Measurements from ENCODE around the gene LMNB1. TPM values are rescaled to one million over a fixed set of nuclear protein-coding genes. Genes with fewer than 3 reads are reported as not detected.

LMNB1 gene
- total RNA-seq, 1 experiment from 2014 or later, result 197 TPM

DNA sequence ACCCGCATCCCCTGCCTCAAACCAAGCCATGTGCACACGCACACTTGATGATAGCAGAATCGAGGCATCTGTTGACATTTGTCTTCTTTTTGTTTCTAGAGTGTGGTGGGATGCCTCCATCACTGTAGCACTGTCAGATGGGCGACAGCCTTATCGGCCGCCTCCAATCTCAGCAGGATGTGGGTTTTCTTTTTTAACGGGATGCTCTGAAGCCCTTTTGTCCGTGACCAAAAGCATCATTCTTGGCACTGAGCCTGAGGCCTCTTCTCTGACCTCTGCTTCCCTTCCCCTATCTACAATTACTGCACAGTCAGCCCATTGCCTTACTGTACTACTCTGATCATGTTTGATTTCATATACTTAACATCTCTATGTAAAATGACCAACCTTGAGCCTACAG is 78.3 kb downstream of the LMNB1 start:
- no peak for DNase-seq (ENCODE audit: low spot score)

DNA sequence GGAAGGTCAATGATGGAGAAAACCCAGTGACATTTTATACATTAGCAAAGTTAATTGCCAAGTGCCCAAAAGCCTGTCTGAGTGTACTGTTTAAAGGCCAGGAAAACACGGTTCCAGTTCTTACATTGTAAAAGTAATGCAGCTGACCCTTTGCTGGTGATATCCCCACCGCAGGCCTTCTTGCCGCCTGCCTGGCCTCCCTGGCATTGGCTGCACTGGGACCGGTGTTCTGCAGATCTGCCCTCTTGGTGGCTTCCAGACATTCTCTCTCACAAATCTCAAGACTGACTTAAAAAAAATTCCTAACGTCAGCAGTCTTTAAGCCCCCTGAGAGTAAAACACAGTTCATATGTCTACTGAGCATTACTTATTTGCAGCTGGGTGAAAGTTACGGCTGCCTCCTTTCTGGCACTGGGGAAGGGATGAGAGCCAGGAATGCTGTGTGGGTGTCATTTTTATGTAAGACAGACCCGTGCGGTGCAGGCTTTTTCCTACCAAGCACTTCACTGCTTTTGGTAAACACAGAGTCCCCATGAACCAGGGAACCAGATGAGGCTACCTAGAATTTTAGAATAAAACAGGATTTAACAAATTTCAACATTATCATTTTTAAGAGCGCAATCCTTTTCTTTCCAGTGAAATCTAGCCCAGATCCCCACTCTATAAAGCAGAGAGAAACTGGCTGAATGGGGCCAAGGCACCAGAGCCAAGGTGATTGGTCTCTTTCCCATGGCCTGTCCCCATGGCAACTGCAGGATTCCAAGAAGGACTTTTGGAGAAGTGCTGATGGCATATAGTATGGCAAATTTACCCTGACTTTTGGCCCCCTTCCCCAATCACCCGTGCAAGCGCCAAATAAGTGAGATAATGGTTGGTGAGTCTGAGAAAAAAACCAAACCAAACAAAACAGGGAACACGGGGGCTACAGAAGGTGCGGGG is 80.8 kb downstream of the LMNB1 start:
- no peak for DNase-seq (ENCODE audit: low spot score)

GRCh38 chr5:126858441-126858840 is 81.5 kb downstream of the LMNB1 start:
- DNase-seq (ENCODE audit: low spot score), result no peak

- no peak for DNase-seq (ENCODE audit: low spot score)
Observed at GRCh38 chr5:126863402-126863801, 86.5 kb downstream of the LMNB1 start.

- DNase-seq (ENCODE audit: low spot score), result no peak
Observed at GRCh38 chr5:126864042-126864688, 87.2 kb downstream of the LMNB1 start.

GRCh38 chr5:126865299-126865698 is 88.4 kb downstream of the LMNB1 start:
- DNase-seq (ENCODE audit: low spot score), result no peak

- DNase-seq (ENCODE audit: low spot score), result no peak
Observed at GRCh38 chr5:126866851-126867636, 90.1 kb downstream of the LMNB1 start.

- DNase-seq (ENCODE audit: low spot score), result no peak
Observed at GRCh38 chr5:126868338-126869004, 91.5 kb downstream of the LMNB1 start.

DNA sequence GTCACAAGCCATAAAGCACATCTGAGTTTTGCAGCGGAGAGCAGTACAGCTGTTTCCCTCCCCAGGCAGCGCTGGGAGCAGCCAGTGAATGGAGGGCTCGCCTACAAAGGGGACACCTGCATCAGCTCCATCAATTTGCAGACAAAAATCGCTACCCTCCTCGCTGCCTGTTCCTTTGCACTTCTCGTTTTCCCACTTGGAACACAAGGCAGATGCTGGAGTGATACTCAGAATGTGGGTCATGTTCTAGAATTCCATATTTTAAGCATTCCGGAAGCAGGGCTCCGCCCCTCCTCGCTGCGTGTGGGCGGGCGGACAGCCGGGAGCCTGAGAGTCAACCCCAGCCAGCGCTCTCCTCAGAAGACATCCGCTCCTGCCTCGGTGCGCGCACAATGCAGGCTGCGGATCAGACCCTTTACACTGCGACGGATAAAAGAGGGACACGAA is 92.1 kb downstream of the LMNB1 start:
- no peak for DNase-seq (ENCODE audit: low spot score)

DNA sequence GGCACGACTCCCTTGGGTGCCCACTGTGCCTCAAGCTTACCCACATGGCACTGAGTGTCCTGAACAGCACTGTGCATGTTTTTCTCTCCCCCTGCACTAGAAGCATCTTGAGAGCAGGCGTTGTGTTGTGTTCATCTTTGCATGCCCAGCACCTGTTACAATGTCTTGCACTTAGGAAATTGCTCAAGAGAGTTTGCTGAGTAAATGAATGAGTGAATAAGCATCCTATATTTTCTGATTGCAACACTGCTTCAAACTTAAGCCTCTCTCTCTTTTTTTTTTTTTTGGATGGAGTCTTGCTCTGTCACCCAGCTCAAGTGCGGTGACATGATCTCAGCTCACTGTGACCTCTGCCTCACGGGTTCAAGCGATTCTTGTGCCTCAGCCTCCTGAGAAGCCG is 94.5 kb downstream of the LMNB1 start:
- DNase-seq (ENCODE audit: low spot score), result no peak

DNA sequence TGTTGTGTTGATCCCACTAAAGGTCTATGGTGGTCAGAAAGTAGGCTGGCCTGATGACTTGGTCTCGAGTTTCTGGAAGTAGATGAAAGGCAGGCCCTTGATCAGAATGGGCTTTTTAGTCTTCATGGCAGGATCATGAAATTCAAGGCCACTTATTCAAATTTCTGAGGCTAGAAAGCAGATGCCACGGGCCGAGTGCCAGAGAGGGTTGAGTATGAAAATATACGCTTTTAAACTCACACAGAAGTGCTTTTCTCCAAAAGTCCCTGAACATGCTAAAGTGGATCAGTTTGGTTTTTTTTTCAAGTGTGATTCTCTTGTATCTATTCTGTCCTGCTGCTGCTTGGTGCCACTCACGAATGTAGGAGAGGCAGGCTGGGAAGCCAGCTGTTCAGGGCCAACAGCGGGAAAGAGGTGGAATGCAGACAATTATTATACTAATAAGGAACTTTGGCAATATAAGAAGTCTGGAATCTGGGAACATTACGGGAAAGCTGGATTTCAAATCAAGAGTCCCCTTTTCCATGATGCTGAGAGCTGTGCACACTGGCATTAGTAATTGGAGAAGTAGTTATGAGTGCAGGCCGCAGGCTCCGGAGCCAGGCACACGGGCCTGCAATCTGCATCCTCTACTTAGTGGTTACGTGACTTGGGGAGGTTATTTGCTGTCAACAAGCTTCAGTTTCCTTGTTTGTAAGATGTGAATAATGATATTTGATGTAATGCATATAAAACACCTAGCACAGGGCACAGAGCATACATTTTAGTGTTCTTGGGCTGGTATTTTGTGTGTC is 95.8 kb downstream of the LMNB1 start:
- DNase-seq (ENCODE audit: low spot score), result no peak

DNA sequence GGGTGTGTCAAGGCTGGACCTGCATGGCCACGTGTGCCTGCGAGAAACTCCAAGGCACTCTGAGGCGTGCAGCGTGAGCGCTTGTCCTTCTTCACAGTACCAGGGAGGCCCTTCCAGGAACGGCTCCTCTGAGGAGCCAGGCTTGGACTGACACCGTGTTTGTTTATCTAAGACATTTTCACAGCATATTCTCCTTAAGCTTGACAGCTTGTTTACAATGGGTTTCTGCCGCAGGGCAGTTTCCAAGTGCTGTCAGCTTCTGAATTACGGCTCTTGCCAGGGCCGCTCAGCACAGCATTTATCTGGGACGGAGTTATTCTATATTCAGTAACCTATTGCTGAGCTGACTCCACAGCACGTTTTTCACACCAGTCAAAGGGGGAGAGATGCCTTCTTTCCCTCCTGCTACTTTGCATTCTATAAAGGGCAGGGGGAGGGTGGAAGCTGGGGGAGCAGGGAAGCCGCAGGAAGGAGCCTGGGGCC is 98.4 kb downstream of the LMNB1 start:
- DNase-seq (ENCODE audit: low spot score), result no peak

- DNase-seq (ENCODE audit: low spot score), result no peak
Observed at GRCh38 chr5:126877602-126878001, 100.7 kb downstream of the LMNB1 start.

GRCh38 chr5:126878085-126878484 is 101.1 kb downstream of the LMNB1 start:
- DNase-seq (ENCODE audit: low spot score), result no peak

- no peak for DNase-seq (ENCODE audit: low spot score)
Observed at GRCh38 chr5:126878634-126879033, 101.7 kb downstream of the LMNB1 start.

DNA sequence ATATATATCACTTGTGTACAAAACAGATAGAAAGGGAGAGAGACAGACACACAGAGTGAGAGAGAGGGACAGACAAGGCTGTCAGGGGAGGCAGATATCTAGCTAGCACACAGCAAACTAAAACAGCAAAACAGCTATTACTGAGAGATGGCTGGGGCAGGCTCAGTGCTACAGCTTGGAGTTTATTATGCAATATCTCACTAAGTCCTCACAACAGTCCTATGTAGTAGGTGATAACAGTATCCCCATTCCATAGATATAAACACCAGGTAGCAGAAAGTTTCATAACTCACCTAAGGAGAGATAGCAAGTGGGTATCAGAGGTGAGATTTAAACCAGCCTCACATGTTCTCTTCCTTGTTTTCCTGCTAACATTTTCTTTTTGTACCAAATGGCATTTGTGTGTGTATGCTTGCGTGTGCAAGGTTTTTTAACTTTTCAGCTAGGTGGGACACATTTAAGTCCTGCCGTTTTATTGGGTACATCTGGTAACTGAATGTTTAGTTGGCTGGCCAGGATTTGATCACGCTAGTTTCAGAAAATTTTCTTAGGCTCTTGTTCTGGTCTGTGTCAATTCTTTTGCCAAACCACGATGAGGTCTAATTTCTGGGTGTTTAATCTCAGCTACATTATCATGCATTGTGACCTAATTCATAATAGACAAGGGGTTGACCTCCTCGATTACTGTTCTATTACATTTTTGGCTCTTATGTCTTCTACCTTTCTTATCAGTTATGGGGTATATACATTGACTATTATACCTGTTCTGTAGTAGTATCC is 105.1 kb downstream of the LMNB1 start:
- no peak for DNase-seq (ENCODE audit: low spot score)

DNA sequence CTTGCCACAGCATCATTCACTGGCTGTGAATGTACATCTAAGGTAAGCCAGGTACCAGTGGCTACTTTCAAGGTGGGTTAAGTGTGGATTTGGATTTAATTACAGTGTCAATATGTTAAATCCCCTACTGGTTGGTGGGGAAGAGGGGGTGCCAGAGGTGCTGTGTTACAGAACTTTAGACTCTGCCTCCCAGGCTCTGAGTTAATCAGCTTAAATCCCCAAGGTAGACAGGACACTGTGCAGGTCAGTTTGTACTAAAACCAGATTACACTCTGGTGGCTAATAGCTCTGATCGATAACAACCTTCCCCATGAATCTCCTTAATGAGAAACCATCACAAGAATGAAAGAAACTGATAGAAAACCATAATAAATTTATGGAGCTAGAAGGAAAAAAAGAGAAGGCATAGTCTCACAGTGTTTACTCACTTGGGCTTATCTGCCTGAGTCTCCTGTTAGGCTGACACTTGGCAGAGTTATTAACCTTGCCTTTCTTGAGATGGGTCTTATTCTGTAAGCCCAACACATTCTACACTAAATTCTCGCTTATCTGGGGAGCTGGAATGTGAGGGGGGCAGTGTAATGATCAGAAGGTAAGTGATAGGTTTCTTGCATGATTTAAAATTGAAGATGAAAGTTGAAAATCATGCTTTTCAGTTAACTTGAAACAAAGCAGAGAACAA is 106.8 kb downstream of the LMNB1 start:
- no peak for DNase-seq (ENCODE audit: low spot score)

GRCh38 chr5:126884269-126884819 is 107.4 kb downstream of the LMNB1 start:
- DNase-seq (ENCODE audit: low spot score), result no peak
